Measurements from ENCODE around the gene SLC6A9.

The SLC6A9 gene

DNA sequence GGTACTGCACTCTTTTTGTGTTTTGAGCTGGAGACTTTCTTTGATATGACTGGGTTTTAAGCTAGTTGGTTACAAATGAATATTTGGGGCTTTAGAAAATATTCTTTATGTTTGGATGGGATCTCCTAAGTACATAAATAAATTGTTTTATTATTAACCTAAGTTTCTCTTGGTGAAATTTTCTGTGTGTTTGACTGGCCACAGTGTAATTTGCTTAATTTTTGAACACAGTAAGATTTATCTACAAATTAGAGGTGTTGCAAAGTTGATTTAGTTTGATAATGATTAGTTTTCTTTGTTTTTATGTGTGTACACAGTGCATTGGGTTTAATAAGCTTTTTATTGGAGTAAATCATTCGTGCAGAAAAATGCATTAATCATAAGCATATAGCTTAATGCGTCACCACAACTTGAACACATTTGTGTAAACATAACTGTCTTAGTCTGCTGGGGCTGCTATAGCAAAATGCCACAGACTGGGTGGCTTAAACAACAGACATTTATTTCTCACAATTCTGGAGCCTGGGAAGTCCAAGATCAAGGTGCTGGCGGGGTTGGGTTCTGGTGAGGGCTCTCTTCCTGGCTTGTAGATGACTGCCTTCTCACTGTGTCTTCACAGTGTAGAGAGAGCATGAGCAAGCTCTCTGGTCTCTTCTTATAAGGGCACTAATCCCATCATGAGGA is 17.4 kb upstream of the SLC6A9 start:
- no peak for DNase-seq (ENCODE audit: low read depth)

DNA sequence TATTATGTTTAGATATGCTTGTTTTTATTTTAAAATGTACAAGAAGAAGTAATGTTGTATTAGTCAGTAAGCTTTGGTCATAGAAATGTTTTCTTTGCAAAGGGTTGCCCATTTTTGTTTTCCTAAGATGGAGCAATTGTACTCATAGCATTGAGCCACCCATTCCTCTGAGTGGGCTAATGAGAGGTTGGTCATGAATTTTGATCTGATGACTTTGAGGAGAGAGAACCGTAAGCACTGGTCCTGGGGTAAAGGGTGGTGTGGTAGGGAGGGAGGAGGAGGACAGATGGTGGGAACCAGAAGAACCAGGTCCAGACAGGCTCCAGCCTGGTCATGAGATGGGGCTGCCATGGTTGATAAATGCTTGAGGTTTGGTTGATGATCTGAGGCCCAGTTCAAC is 15.9 kb upstream of the SLC6A9 start:
- no peak for DNase-seq (ENCODE audit: low read depth)

DNA sequence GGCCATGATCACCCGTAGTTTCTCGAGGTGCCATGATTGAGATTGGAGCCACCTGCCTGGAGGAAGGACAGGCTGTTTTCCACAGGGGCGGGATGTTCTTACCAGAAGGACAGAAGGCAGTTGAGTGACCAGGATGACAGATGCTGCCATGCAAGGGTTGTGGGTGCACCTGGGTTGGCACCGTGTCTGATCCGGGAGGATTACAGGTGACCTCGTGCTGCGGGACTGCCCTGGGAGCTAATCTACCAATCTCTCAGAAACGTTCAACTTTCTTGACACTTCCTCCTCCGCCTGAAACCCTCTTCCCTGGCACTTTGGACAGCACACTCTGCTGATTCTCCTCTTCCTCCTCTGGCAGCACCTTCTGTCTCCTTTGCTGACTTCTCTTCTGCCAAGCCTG is 13.8 kb upstream of the SLC6A9 start:
- no peak for DNase-seq (ENCODE audit: low read depth)

DNA sequence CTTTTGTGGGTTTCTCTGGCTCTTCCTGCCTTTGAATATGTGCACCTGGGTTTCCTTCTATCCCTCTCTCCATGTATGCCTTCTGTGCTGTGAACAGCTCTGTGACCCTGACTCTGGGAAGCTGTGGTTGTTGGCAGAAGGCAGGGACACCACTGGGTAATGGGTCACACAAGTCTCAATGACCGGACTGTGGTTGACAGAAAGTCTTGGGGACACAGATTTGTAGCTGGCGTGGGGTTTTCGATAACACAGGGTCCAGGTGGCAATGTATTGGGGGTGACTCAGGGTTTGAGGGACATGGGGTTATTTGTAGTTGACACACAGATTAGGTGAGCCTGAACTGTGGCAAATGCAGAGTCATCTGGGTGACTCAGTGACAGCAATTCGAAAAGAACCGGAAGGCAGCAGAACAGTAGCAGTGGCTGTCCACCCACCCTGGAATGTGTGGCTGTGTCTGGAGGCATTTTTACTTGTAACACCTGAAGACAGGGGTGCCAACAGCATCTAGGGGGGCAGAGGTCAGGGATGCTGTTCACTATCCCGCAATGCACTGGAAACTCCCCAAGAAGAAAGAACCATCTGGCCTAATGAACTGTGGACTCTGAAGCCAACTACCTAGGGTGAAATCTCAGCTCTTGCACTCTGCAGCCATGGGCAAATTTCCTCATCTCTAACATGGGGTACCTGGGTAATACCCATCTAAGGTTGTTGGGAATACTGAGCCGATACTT is 13.0 kb upstream of the SLC6A9 start:
- DNase-seq (ENCODE audit: low read depth): no peak

DNA sequence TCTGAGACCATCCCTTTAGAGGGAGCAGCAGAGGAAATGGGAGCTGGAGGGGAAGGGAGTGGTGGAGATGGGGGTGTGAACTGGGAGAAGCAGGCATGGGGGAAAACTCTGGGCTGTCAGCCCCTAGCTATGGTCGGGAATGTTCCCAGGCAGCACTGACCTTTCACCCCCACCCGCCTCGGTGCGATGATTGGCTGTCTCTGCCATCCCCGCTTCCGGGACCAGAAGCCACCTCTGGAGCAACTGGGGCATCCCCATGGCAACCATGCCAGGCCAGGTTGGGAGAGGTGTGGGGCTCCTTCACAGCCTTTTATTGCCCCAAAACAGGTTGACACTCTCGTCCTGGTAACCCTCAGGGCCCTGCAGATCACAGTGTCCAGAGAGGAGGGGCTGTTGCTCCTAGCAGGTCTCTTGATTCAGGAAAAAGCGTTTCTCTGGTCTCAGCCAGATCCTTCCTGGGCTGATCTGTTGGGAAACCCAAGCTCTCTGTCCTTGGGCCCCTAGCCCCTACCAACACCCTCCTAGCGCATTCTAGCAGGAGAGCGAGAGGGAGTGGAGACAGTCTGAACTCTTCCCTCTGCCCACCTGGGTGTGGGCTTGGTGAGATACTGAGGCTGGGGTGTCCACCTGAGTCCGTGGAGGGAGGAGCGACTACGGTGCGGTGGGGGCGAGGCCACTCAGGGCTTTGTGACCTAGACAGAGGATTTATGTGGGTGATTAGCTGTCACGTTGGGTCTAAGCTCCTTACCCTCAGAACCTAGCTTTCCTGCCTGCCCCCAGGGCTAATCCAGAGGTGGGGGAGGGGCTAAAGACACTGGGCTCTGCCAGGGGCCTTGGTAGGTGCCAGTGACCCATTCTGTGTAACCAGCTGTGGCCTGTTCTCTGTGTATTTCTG is 12.2 kb upstream of the SLC6A9 start:
- DNase-seq (ENCODE audit: low read depth): no peak

DNA sequence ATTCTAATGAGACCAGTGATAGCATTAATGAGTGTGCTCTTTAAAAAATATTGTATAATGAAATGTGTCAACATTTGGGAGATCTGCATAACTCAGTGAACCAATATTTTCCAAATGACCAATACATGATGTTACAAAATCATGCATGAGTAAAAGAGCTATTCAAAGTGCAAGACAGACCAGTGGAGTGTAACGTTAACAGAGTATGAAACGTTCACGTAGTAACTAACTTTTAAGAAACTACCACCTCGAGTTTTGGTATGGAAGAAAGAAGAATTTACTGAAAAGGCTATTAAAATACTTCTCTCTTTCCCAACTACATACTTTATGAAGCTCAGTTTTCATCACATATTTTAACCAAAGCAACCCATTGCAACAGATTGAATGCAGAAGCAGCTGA is 9.6 kb upstream of the SLC6A9 start:
- DNase-seq (ENCODE audit: low read depth): no peak

DNA sequence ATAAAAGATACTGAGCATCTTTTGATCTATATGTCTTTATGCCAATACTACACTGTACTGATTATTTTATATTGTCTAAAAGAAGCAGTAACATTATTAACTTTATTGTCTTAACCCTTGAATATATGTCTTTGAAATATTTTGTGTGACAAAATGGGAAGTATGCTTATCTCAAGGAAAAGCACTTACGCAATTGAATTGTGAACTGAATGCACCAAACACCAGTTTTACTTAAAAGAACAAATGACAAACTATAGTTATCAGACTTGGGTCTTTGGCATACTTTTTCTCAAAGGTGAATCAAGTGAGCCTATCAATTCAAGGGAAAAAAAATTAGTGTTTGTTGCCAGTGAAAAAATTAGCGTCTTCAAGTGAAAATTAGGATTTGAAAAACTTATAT is 9.2 kb upstream of the SLC6A9 start:
- no peak for DNase-seq (ENCODE audit: low read depth)

DNA sequence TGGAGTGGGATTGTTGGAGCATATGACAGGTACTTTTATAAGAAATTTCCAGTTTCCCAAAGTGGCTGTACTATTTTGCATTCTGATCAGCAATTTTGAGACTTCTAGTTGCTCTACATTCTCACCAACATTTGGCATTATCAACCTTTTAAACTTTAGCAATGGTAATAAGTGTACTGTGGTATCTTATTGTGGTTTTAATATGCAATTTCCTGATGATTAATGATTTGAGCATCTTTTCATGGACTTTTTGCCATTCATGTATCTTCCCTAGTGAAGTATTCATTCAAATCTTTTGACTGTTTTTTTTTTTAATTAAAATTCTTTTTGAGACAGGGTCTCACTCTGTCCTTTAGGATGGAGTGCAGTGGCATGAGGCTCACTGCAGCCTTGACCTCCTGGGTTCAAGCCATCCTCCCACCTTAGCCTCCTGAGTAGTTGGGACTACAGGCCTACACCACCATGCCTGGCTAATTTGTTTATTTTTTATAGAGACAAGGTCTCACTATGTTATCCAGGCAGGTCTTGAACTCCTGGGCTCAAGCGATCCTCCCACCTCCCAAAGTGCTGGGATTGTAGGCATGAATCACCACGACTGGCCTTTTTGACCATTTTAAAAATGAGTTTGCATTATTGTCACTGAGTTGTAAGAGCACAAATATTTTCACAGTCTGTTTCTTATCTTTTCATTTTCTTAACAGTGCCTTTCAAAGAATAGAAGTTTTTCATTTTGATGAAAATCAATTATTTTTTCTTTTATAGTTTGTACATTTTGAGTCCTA is 7.8 kb upstream of the SLC6A9 start:
- no peak for DNase-seq (ENCODE audit: low read depth)

DNA sequence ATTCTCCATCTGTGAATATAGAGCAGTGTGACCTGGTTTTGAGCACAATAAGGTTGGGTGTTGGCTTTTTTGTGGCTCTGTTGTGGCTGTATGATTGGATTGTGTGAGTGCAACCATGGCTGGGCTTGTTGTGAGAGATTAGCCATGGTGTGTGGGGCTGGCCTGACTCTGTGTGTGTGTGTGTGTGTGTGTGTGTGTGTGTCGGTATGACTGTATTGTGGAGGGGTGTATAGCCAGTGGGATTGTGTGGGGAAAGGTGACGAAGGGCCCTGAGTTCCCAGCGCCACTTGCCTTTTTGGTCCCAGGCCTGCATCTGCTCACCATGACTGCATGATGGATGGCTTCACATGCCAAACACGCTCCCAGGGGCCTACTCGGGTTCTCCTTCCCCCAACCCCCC is 5.9 kb upstream of the SLC6A9 start:
- no peak for DNase-seq (ENCODE audit: low read depth)

DNA sequence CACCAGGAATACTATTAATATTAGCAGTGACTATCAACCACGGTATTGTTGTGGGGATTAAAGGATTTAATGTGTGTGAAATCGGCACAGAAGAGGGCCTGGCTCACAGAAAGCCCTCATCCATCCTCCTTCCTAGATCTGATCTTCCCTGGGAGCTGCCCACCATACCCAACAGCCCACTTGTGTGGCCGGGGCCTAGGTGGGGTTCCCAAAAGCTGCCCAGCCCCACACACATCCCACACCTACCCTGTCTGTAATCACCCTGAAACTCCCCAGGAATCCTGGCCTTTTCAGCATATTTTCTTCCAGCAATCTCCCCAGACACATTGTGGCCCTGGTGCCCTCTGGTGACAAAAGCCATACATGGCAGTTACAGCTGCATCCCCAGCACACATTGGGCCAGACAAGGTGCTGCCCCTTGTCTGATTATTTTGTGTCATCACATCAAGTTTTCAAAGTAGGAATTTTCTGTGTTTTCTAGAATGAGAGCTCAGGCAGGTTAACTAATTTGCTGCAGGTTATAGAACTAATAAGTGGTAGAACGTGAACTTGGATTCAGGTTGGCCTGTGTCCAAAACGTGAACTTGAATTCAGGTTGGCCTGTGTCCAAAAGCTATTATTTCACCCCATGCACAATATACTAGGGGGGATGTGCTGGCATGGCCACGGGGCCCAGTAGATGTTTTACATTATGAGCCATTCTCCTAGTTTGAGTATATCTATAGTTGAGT is 5.3 kb upstream of the SLC6A9 start:
- peak; percentile 56 for DNase-seq (ENCODE audit: low read depth)

DNA sequence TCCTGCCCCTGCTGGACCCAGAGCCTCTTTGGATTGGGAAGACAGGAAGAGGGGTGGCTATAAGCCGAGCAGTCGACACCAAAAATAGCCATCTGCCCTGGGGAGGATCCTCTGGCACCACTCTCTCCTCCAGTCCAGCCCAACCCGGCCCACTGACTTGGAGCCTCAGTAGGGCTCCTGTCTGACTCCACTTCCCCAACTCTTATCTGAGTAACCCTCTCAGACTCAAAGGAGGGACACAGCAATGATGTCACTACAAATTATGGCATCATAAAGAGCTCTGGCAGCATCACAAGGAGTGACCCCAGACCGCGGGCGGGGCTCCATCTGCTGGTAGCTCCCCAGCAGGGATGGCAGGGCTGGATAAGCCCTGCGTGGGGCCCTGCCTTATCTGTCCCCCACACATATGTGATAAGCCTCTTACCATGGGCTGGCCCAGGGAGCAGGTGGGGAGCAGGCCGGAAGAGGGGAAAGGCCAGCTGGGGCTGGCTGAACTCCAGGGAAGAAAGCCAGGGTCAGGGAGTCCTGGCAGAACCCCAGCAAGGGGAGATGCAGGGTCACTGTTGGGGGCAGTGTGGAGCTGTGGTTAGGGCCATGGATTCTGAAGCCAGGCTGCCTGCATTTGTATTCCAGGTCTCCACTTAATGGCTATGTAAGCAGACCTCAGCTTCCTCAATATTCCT is 4.6 kb upstream of the SLC6A9 start:
- DNase-seq (ENCODE audit: low read depth): no peak

DNA sequence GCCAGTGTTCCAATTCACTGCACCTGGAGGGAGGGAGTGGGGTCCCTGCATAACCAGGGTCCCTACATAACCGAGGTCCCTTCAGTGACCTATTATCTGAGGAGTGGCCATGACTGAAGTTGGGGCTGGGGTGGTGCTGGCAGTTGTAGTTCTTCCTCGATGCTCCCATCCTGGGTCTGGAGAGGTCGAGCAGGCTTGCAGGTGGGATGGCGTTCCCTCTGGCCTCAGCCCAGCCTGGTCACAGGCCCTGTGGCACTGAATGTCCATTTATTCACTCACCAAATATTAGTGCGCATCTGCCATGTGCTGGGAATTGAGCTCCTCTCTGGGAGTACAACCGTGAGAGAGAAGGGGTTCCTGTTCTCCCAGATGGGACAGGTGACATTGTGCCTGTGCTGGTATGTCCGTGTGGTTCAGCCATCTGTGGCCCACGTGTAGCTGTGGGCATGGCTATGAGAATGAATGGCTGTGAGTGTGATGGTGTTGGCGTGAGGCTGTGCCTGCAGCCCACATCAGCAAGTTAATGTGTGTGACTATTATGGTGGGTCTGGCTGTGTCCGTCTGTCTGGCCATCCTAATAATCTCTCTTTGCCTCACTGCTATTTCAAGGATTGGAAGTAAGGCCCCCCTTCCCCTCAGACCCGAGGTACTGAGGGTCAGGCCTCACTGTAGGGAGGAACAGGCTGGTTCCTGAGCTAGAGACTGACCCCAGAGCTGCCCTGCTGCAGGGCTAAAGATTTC is 3.9 kb upstream of the SLC6A9 start:
- no peak for DNase-seq (ENCODE audit: low read depth)

DNA sequence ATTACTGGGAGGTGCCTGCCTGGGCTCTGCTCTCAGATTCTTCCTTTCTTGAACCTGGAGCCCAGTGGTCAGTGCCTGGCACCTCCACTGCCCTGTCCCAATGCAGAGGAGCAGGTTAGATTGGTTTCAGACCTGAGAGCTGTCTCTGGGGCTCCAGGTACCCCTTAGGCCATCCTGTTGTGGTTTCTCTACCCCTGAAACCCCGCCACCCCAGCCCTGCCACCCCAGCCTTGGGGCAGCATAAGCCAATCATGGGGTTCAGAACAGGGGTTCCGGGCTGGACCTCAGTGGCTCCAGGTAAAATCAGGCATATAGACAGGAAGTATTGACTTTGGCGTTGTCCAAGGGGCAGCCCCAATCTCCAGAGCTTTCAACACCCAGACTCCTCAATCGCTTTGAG is 3.2 kb upstream of the SLC6A9 start:
- DNase-seq (ENCODE audit: low read depth): no peak

DNA sequence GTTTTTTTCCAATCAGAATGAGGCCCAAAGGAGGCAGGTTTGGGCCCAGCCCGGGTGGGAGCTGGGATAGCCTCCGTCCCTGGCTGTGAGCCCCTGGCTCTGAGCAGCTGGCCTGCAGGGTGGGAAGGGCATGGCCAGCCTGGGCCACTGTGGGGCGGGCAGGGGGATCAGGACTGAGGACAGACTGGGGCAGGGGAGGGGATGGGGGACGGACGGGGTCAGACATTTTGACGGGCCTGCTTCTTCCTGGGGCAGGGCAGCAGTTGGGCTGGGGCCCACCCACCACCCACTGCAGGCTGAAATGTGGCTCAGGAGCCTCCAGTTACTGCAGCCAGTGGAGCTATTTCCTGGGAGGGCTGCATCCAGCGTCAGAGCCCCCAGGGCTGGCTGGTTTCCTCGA is 2.5 kb upstream of the SLC6A9 start:
- no peak for DNase-seq (ENCODE audit: low read depth)

DNA sequence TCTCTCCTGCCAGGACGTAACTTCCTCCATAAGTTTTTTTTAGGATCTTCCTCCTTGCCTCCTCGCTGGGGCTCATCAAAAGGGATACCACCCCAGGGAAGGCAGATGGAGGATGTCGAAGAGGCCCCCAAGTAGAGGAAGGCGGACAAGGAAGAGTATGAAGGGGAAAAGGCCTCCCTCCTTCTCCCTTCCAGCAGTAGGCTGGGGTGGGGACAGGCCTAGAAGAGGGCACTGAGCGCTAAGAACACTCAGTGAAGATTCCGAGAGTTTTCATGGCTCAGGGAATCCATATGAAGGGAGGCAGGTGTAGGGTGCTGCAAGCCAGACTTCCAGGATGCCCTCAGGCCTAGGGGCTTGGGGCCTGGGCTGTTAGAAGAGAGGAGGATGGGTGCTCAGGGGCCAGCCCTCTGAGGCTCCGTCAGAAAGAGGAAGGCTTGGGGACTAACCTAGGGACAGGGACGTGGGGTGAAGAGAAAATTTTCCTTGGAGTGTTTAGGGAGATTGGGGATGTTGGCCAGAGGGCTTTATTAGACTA is 1.8 kb upstream of the SLC6A9 start:
- no peak for DNase-seq (ENCODE audit: low read depth)

DNA sequence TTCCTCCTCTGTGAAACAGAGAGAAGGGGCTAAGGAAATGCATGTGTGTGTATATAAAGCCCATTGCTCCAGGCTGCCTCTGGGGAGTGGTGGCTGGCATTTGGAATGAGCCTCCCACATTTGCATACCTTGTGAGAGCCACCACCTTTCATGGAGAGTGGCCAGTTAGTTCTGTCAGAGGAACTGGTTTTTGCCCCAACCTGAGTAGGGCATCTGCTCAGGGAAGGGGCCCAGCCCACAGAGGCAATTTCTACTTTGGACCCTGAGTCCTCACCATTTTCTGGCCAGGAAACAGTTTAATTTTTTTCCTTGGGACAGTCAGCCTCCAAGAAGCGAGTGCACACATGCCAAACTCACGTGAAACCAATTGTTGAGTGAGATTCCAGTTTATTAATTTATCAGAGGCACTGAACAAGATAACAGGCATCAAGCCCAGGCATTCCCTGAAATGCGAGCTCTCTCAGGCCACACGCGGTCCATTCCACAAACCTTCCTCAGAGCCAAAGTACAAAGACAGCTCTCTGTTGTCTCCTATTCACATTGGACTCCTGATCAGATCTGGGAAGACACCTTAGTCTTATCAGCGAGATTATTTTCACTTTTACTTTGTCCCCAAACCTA is 1.0 kb upstream of the SLC6A9 start:
- DNase-seq (ENCODE audit: low read depth): no peak

DNA sequence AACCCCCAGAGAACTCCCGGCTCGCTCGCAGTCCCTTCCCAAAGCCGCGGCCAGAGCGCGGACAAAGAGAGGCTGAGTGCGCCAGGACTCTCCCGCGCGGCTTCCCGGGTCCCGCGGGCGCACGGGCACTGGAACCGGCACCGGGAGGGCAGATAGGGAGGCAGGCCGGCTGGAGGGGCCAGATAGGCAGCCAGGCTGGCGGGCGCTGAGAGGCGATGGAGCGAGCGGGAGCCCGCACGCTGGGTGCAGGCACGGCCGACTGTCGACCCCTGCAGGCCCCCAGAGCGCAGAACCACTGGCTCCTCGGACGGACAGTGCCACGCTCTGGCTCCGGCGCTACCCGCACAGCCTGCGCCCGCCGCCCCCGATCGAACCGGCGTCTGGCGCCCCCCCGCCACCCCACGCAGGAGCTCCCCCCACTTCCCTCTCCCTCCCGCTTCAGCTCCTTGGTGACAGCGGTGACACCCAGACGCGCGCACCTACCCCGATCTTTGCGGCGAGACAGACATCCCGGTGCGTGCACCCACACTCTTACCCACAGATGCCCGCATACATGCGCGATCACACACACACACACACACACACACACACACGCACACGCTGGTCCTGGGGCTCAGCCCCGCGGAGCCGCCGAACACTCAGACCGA is 534 bp downstream of the SLC6A9 start:
- peak; percentile 12 for DNase-seq (ENCODE audit: low read depth)

DNA sequence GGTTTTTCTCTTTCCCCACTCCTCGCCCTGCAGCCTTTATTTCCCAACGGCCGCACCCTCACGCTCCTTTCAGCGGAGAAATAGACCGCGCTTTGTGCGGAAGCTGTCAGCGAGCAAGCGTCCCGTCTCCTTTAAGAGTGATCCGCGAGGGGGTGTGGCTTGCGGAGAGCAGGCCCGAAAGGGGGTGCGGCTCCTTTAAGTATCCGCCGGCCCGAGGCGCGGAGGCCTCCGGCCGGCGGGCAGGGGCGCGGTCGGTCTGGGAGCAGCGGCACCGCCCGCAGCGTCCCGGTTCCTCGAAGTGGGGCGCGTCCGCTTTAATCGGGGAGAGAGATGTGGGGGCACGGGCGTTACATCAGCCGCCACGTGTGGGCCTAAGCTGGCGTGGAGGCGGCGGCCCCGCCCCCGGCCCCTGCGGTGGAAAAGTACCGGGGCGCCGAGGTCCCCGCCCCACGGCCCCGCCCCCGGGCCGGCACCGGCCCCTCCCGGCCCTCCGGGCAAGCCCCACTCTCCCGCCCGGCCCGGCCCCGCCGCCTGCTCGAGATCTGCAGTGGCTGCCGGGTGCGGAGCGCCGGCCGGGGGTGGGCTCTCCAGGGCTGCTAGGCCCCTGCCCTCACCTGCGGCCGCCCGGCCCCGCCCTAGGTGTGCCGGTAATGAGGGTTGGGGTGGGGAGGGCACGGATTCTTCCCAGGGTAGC is 1.2 kb downstream of the SLC6A9 start:
- DNase-seq (ENCODE audit: low read depth): peak; percentile 81

Measured in activated T-cell treated with anti-CD3 and anti-CD28 coated beads for 24 hours (primary cell).